GM23338 (cell line): ENCODE results near the gene METTL3. TPM values are rescaled to one million over a fixed set of nuclear protein-coding genes. Genes with fewer than 3 reads are reported as not detected.
A peak's percentile ranks its signal among the peaks of the same experiment; 100 is the strongest.

Experiments used
- ATAC-seq: fragments of 200-7000 bp; cut with Tn5 transposase; 3 replicates; pipeline ENCODE4 v1.9.1; 2020
- DNase-seq: peaks from one replicate; pipeline ENCODE4 v3.0.0-alpha.2; 2015; ENCODE audit warnings: low spot score
- H2AFZ ChIP-seq: fragments of 200-600 bp; sonication (generic); 2 replicates; pipeline ENCODE4 v1.8.0; 2016; ENCODE audit warnings: antibody characterized with exemption, mild to moderate bottlenecking, moderate library complexity
- H3F3A ChIP-seq: fragments of 200-600 bp; sonication (generic); replicated peaks from 2 replicates; pipeline ENCODE4 v1.8.0; 2017; ENCODE audit warnings: antibody characterized with exemption, mixed run types, low read depth
- H3K27ac ChIP-seq: fragments of 200-600 bp; sonication (generic); 2 replicates; pipeline ENCODE4 v1.6.1; 2016; ENCODE audit warnings: low read depth
- H3K27me3 ChIP-seq: fragments of 200-600 bp; sonication (generic); 2 replicates; pipeline ENCODE4 v1.8.0; 2016; ENCODE audit warnings: mild to moderate bottlenecking, mixed run types, moderate library complexity; ENCODE audit not compliant: insufficient read depth
- H3K36me3 ChIP-seq: fragments of 200-600 bp; sonication (generic); 2 replicates; pipeline ENCODE4 v1.8.0; 2016; ENCODE audit warnings: mild to moderate bottlenecking; ENCODE audit not compliant: insufficient read depth
- H3K4me1 ChIP-seq: fragments of 200-600 bp; sonication (generic); 2 replicates; pipeline ENCODE4 v1.8.0; 2016; ENCODE audit warnings: mild to moderate bottlenecking, moderate library complexity; ENCODE audit not compliant: insufficient read depth
- H3K4me2 ChIP-seq: fragments of 200-600 bp; sonication (generic); 2 replicates; pipeline ENCODE4 v1.7.1; 2017; ENCODE audit warnings: mixed run types
- H3K4me3 ChIP-seq: fragments of 200-600 bp; sonication (generic); 2 replicates; pipeline ENCODE4 v1.6.1; 2016; ENCODE audit warnings: mixed run types
- H3K79me2 ChIP-seq: fragments of 200-600 bp; sonication (generic); replicated peaks from 2 replicates; pipeline ENCODE4 v1.8.0; 2017; ENCODE audit warnings: mild to moderate bottlenecking; ENCODE audit not compliant: insufficient read depth
- H3K9me2 ChIP-seq: fragments of 200-600 bp; sonication (generic); 2 replicates; pipeline ENCODE4 v1.8.0; 2017; ENCODE audit not compliant: insufficient read depth
- H4K20me1 ChIP-seq: fragments of 200-600 bp; sonication (generic); replicated peaks from 2 replicates; pipeline ENCODE4 v1.8.0; 2017; ENCODE audit warnings: mild to moderate bottlenecking; ENCODE audit not compliant: insufficient read depth
- H3K27ac Mint-ChIP-seq: 2 replicates; pipeline ENCODE4 v1.8.0; 2020; ENCODE audit warnings: inconsistent platforms, mild to moderate bottlenecking, moderate library complexity, mixed read lengths
- H3K27me3 Mint-ChIP-seq: 3 replicates; pipeline ENCODE4 v1.8.0; 2022; ENCODE audit warnings: low read depth, mild to moderate bottlenecking, moderate library complexity, mixed read lengths, inconsistent platforms; ENCODE audit not compliant: insufficient read depth, poor library complexity
- H3K36me3 Mint-ChIP-seq: 3 replicates; pipeline ENCODE4 v1.8.0; 2021; ENCODE audit warnings: low read depth, mild to moderate bottlenecking, inconsistent platforms, moderate library complexity, mixed read lengths
- H3K4me1 Mint-ChIP-seq: 3 replicates; pipeline ENCODE4 v1.8.0; 2020; ENCODE audit warnings: mild to moderate bottlenecking, inconsistent platforms, mixed read lengths
- H3K4me3 Mint-ChIP-seq: 3 replicates; pipeline ENCODE4 v1.8.0; 2021; ENCODE audit warnings: moderate library complexity, mild to moderate bottlenecking, inconsistent platforms, mixed read lengths
- H3K9me3 Mint-ChIP-seq: 3 replicates; pipeline ENCODE4 v1.8.0; 2020; ENCODE audit warnings: moderate library complexity, mild to moderate bottlenecking, inconsistent platforms, mixed read lengths
- CREB1 ChIP-seq: fragments of 250-450 bp; sonication (Bioruptor Pico); IDR thresholded peaks from 2 replicates; pipeline ENCODE4 v1.5.0; 2020; ENCODE audit warnings: low read depth, mild to moderate bottlenecking, moderate library complexity
- EZH2phosphoT487 ChIP-seq: fragments of 200-600 bp; sonication (generic); IDR thresholded peaks from one replicate; pipeline ENCODE4 v1.8.1; 2018; ENCODE audit warnings: antibody characterized with exemption; ENCODE audit not compliant: unreplicated experiment
- JUNB ChIP-seq: IDR thresholded peaks from one replicate; pipeline ENCODE4 v1.6.1; 2016; ENCODE audit warnings: antibody characterized with exemption; ENCODE audit not compliant: unreplicated experiment
- POLR2AphosphoS5 ChIP-seq: IDR thresholded peaks from 2 replicates; pipeline ENCODE4 v1.6.1; 2016; ENCODE audit warnings: antibody characterized with exemption, low read depth
- STAT1 ChIP-seq: IDR thresholded peaks from one replicate; pipeline ENCODE4 v1.6.1; 2016; ENCODE audit warnings: antibody characterized with exemption; ENCODE audit not compliant: unreplicated experiment
- ZNF331 ChIP-seq: fragments of 250-450 bp; sonication (Bioruptor Pico); IDR thresholded peaks from 2 replicates; pipeline ENCODE4 v1.5.0; 2020; ENCODE audit warnings: low read depth, mild to moderate bottlenecking, moderate library complexity
- polyA plus RNA-seq: library from polyadenylated mRNA; unstranded; fragments of >200 nt; fragmentation: Nextera tagmentation; extraction: Ambion mirVana; gene quantifications from 2 replicates; pipeline ENCODE4 v1.2.1, GENCODE V29; 2016
- total RNA-seq: library from RNA; depleted of rRNA; stranded (reverse); fragments of >200 nt; shearing (Covaris generic); gene quantifications from 2 replicates; pipeline ENCODE4 v1.2.3, GENCODE V29; 2014
- TF ChIP-seq, protein P1 (sequence below): IDR thresholded peaks from one replicate; pipeline ENCODE4 v1.6.1; 2018; ENCODE audit warnings: antibody characterized with exemption; ENCODE audit not compliant: unreplicated experiment
- TF ChIP-seq, protein P2 (sequence below): IDR thresholded peaks from 2 replicates; pipeline ENCODE4 v1.6.1; 2016; ENCODE audit warnings: antibody characterized with exemption
- TF ChIP-seq, protein P3 (sequence below): fragments of 250-450 bp; sonication (Bioruptor Pico); IDR thresholded peaks from 2 replicates; pipeline ENCODE4 v1.5.0; 2020; ENCODE audit warnings: mild to moderate bottlenecking, moderate library complexity
- TF ChIP-seq, protein P4 (sequence below), 2 experiments: fragments of 200-600 bp in 1 of 2; sonication (generic) in 1 of 2; conservative IDR thresholded peaks; 2 replicates each; pipeline versions ENCODE4 v1.5.1 to v1.6.1; 2016 to 2017; ENCODE audit warnings: antibody characterized with exemption in 2 of 2, low read depth in 2 of 2, mild to moderate bottlenecking in 2 of 2, moderate library complexity in 1 of 2

Gene METTL3
- total and polyA plus RNA-seq, 2 experiments from 2014 or later = 100 to 140 TPM

DNA sequence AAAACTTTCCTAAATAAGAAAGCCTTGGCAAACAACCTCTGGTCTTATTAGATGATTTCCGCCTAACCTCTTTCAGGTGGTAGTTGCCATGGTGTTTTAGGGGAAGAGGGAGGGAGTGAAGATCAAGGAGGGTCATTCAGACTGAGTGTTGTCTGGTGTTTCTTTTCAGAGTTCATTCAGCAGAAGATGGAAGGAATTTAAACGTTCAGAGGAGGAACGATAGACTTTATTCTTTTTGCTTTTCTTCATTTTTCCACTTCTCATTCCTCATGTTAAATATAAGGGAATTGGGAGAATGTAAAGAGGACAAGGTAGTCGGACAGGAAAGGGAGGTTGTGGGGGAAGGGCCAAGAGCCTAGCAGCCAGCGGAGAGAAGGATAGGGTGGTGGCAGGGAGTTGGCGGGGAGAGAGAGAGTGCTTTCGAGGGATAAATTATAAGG, 32.4 kb upstream of the METTL3 start (continued):
- no peak for TF ChIP-seq STAT1
- TF ChIP-seq, protein P1, sequence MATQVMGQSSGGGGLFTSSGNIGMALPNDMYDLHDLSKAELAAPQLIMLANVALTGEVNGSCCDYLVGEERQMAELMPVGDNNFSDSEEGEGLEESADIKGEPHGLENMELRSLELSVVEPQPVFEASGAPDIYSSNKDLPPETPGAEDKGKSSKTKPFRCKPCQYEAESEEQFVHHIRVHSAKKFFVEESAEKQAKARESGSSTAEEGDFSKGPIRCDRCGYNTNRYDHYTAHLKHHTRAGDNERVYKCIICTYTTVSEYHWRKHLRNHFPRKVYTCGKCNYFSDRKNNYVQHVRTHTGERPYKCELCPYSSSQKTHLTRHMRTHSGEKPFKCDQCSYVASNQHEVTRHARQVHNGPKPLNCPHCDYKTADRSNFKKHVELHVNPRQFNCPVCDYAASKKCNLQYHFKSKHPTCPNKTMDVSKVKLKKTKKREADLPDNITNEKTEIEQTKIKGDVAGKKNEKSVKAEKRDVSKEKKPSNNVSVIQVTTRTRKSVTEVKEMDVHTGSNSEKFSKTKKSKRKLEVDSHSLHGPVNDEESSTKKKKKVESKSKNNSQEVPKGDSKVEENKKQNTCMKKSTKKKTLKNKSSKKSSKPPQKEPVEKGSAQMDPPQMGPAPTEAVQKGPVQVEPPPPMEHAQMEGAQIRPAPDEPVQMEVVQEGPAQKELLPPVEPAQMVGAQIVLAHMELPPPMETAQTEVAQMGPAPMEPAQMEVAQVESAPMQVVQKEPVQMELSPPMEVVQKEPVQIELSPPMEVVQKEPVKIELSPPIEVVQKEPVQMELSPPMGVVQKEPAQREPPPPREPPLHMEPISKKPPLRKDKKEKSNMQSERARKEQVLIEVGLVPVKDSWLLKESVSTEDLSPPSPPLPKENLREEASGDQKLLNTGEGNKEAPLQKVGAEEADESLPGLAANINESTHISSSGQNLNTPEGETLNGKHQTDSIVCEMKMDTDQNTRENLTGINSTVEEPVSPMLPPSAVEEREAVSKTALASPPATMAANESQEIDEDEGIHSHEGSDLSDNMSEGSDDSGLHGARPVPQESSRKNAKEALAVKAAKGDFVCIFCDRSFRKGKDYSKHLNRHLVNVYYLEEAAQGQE = no peak
- TF ChIP-seq, protein P2, sequence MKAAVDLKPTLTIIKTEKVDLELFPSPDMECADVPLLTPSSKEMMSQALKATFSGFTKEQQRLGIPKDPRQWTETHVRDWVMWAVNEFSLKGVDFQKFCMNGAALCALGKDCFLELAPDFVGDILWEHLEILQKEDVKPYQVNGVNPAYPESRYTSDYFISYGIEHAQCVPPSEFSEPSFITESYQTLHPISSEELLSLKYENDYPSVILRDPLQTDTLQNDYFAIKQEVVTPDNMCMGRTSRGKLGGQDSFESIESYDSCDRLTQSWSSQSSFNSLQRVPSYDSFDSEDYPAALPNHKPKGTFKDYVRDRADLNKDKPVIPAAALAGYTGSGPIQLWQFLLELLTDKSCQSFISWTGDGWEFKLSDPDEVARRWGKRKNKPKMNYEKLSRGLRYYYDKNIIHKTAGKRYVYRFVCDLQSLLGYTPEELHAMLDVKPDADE = no peak

DNA sequence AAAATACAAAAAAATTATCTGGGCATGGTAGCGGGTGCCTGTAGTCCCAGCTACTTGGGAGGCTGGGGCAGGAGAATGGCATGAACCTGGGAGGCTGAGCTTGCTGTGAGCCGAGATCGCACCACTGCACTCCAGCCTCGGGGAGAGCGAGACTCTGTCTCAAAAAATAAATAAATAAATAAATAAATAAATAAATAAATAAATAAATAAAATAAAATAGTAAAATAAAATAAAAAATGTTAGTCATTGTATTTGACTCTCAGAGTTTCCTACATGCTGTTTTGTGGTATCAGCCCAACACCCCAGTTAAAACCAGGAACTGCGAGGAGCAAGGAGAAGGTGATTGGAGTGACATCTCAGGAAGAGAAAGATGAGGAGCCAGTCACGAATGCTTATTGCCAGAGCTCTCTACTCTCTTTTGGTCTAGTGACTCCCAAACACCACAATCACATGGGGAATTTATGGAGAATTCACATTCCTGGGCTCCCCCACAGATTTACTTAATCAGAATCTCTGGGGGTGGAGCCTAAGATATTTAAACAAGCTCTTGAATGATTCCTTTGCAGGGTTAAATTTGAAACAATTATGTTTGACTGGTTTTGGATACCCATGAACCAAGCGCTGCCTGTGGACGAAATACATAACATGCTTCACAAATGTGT, 30.4 kb upstream of the METTL3 start:
- Histone ChIP-seq H3K79me2 (peaks cover 25% of the 10 kb centered on the region), H3K4me3 (no peak overlapping the region), H3K36me3 (no peaks in the 10 kb centered on the region), H3F3A (no peaks in the 10 kb centered on the region), H3K9me2 (no peaks in the 10 kb centered on the region), H3K4me1 (peaks cover 44% of the 10 kb centered on the region), H4K20me1 (no peaks in the 10 kb centered on the region), H2AFZ (no peak overlapping the region), H3K27ac (peak overlapping the region; percentile 78), H3K27me3 (no peaks in the 10 kb centered on the region), H3K4me2 (no peak overlapping the region)
- H3K4me3 Mint-ChIP-seq = no peak overlapping the region
- H3K27me3 Mint-ChIP-seq = peaks cover 26% of the 10 kb centered on the region
- H3K27ac Mint-ChIP-seq = peak overlapping the region; percentile 74
- peaks cover 5% of the 10 kb centered on the region; the same call in 1 of the 3 replicates for H3K9me3 Mint-ChIP-seq
- DNase-seq (peak; percentile 84), ATAC-seq (no peak)
- H3K4me1 Mint-ChIP-seq = peaks cover 42% of the 10 kb centered on the region
- H3K36me3 Mint-ChIP-seq = no peaks in the 10 kb centered on the region; the same call in 2 of the 3 replicates
- TF ChIP-seq JUNB = no peak
- no peak for TF ChIP-seq EZH2phosphoT487
- no peak for TF ChIP-seq CREB1 (CRISPR knock-in tag)
- TF ChIP-seq, protein P3, sequence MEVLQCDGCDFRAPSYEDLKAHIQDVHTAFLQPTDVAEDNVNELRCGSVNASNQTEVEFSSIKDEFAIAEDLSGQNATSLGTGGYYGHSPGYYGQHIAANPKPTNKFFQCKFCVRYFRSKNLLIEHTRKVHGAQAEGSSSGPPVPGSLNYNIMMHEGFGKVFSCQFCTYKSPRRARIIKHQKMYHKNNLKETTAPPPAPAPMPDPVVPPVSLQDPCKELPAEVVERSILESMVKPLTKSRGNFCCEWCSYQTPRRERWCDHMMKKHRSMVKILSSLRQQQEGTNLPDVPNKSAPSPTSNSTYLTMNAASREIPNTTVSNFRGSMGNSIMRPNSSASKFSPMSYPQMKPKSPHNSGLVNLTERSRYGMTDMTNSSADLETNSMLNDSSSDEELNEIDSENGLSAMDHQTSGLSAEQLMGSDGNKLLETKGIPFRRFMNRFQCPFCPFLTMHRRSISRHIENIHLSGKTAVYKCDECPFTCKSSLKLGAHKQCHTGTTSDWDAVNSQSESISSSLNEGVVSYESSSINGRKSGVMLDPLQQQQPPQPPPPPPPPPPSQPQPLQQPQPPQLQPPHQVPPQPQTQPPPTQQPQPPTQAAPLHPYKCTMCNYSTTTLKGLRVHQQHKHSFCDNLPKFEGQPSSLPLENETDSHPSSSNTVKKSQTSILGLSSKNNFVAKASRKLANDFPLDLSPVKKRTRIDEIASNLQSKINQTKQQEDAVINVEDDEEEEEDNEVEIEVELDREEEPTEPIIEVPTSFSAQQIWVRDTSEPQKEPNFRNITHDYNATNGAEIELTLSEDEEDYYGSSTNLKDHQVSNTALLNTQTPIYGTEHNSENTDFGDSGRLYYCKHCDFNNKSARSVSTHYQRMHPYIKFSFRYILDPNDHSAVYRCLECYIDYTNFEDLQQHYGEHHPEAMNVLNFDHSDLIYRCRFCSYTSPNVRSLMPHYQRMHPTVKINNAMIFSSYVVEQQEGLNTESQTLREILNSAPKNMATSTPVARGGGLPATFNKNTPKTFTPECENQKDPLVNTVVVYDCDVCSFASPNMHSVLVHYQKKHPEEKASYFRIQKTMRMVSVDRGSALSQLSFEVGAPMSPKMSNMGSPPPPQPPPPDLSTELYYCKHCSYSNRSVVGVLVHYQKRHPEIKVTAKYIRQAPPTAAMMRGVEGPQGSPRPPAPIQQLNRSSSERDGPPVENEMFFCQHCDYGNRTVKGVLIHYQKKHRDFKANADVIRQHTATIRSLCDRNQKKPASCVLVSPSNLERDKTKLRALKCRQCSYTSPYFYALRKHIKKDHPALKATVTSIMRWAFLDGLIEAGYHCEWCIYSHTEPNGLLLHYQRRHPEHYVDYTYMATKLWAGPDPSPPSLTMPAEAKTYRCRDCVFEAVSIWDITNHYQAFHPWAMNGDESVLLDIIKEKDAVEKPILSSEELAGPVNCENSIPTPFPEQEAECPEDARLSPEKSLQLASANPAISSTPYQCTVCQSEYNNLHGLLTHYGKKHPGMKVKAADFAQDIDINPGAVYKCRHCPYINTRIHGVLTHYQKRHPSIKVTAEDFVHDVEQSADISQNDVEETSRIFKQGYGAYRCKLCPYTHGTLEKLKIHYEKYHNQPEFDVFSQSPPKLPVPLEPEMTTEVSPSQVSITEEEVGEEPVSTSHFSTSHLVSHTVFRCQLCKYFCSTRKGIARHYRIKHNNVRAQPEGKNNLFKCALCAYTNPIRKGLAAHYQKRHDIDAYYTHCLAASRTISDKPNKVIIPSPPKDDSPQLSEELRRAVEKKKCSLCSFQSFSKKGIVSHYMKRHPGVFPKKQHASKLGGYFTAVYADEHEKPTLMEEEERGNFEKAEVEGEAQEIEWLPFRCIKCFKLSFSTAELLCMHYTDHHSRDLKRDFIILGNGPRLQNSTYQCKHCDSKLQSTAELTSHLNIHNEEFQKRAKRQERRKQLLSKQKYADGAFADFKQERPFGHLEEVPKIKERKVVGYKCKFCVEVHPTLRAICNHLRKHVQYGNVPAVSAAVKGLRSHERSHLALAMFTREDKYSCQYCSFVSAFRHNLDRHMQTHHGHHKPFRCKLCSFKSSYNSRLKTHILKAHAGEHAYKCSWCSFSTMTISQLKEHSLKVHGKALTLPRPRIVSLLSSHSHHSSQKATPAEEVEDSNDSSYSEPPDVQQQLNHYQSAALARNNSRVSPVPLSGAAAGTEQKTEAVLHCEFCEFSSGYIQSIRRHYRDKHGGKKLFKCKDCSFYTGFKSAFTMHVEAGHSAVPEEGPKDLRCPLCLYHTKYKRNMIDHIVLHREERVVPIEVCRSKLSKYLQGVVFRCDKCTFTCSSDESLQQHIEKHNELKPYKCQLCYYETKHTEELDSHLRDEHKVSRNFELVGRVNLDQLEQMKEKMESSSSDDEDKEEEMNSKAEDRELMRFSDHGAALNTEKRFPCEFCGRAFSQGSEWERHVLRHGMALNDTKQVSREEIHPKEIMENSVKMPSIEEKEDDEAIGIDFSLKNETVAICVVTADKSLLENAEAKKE (CRISPR knock-in tag) = no peak
- TF ChIP-seq, protein P2 = no peak
- TF ChIP-seq, protein P4, sequence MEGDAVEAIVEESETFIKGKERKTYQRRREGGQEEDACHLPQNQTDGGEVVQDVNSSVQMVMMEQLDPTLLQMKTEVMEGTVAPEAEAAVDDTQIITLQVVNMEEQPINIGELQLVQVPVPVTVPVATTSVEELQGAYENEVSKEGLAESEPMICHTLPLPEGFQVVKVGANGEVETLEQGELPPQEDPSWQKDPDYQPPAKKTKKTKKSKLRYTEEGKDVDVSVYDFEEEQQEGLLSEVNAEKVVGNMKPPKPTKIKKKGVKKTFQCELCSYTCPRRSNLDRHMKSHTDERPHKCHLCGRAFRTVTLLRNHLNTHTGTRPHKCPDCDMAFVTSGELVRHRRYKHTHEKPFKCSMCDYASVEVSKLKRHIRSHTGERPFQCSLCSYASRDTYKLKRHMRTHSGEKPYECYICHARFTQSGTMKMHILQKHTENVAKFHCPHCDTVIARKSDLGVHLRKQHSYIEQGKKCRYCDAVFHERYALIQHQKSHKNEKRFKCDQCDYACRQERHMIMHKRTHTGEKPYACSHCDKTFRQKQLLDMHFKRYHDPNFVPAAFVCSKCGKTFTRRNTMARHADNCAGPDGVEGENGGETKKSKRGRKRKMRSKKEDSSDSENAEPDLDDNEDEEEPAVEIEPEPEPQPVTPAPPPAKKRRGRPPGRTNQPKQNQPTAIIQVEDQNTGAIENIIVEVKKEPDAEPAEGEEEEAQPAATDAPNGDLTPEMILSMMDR (conservative IDR thresholded peaks at IDR 0.05; ENCODE audit: low read depth in 2 of 2) = no peak
- no peak for TF ChIP-seq POLR2AphosphoS5
- no peak for TF ChIP-seq ZNF331 (CRISPR knock-in tag)
